Activated CD4-positive, alpha-beta T cell treated with anti-CD3 and anti-CD28 coated beads for 48 hours (primary cell): Measurements from ENCODE around the gene LARGE2.

Experiments used
- DNase-seq: peaks from one replicate; pipeline ENCODE4 v3.0.0-alpha.2; 2020

LARGE2 gene

GRCh38 chr11:45968901-45969300 is 46.4 kb downstream of the LARGE2 start:
- DNase-seq = no peak

GRCh38 chr11:45973601-45974000 is 51.1 kb downstream of the LARGE2 start:
- no peak for DNase-seq

- no peak for DNase-seq
Observed at GRCh38 chr11:45974806-45975205, 52.4 kb downstream of the LARGE2 start.
